Measurements from ENCODE around the gene LATS1.
"Not testable (repeated sequence)": the region's sequence is repeated elsewhere in the genome, so short reads cannot be mapped to it uniquely, and the experiment has no call there.

The LATS1 gene

GRCh38 chr6:149717588-149718458 is at the start of gene LATS1:
TSS of gene LATS1 (minus strand) at chr6:149718101. CDS start at chr6:149702126, 15,975 bp downstream.
- peak; percentile 86 to 91 for DNase-seq (ENCODE audit: low read depth in 2 of 2)

DNA sequence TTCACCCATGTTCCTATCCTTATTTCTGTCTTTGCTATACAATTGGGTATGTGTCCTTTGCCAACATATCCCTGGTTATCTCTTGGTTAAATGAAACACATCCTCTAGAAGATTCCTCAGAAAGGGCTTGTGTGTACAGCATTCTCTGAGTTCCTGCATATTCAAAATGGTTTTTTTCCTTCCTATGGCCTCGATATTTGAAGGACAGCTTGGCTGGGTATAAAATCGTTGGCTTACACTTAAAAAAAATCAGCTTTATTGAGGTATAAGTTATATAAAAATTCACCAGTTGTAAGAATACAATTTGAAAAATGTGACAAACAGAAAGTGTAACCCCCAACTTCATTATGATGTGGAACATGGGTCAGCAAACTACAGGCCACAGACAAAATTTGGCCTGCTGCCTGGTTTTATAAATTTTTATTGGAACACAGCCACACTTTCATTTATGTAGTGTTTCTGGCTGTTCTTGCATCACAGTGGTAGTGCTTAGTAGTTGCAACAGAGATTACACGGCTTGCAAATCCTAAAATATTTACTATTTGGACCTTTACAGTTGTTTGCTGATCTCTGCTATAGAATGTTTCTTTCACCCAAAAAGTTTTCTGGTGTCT is 48.4 kb upstream of the LATS1 start:
- no peak for DNase-seq (ENCODE audit: low read depth in 2 of 2)

- DNase-seq (ENCODE audit: low read depth in 2 of 2) = no peak
Measured at GRCh38 chr6:149763866-149764265, 46.0 kb upstream of the LATS1 start.

GRCh38 chr6:149761438-149761837 is 43.5 kb upstream of the LATS1 start:
- no peak for DNase-seq (ENCODE audit: low read depth in 2 of 2)

DNA sequence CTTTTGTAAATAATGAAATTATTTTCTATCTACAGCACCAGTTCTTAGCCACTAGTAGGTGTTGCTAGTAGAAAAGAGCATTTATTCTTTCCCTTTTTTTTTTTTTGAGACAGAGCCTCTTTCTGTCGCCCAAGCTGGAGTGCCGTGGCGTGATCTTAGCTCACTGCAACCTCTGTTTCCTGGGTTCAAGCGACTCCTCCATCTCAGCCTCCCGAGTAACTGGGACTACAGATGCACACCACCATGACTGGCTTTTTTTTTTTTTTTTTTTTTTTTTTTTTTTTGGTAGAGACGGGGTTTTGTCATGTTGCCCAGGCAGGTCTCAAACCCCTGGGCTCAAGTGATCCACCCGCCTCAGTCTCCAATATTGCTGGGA is 38.3 kb upstream of the LATS1 start:
- no peak for DNase-seq (ENCODE audit: low read depth in 2 of 2)

DNA sequence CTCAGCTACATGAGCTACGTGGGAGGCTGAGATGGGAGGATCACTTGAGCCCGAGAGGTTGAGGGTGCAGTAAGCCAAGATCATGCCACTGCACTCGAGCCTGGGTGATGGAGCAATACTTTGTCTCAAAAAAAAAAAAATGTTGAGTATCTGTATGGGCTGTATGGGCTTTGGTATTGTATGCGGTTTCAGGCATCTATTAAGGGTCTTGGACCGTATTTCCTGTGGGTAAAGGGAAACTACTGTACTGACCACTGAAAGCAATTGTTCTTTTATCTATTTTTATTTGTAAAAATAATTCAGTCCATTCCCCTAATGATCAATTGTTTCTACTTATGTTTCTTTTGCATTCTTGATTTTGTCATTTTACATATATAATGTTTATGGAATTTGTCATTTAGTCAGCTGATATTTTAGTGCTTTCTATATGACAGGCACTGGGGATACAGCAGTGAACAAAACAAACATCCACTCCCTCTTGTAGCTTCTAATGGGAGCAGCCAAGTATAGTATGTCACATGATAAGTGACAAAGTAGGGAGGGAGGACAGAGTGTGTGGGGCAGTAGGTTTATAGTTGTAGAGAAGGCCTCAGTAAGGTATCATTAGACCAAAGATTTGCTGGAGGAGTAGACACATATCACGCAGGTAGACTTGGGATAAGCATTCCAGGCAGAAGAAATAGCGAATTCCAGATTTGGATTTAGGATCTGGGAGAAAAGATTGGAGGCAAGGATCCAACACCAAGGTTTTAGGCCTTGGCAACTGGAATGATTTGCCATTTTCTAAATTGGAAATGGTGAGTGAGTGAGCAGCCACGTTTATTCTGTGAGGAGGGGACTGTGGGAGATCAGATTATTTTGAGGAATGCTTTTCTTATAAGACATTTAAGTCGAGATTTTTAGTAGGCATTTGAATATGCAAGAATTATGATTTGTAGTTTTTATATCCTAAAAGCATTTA is 37.7 kb upstream of the LATS1 start:
- no peak for DNase-seq (ENCODE audit: low read depth in 2 of 2)

- DNase-seq (ENCODE audit: low read depth in 2 of 2) = no peak
Measured at GRCh38 chr6:149754548-149754947, 36.6 kb upstream of the LATS1 start.

- DNase-seq (ENCODE audit: low read depth in 2 of 2) = not testable (repeated sequence)
Measured at GRCh38 chr6:149753374-149753637, 35.4 kb upstream of the LATS1 start.

DNA sequence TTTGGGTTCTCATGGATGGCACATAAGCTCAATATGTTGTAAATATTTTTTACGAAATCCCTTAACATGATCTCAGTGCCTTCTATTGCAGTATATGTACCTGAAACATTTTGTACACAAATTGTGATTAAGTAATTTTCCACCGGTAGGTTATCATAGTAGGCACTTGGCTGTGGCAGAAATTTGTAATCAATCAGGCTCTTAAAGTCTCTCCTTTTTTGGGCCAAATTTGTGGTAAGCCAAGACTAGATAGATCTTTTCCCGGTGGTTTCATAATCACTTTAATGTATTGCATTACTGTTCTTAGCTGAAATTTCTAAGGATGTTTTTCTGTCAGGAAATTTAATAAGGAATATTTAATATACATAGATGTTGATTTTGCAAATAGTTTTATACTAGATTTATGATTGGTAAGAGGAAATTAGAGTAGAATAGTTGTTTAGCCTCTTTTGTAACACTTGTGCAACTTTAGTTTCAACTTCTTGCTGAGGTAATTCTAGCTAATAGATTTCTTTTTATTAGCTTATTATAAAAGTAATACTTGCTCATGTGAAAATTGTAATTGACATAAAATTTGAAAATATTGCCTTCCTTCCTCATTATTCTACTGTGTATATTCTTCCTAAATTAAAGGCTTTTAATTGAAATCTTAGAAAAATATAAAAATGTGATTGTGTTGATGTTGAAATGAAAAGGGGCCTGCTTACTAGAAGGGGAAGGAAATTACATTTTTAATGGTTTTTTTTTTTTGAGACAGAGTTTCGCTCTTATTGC is 34.9 kb upstream of the LATS1 start:
- no peak for DNase-seq (ENCODE audit: low read depth in 2 of 2)

DNA sequence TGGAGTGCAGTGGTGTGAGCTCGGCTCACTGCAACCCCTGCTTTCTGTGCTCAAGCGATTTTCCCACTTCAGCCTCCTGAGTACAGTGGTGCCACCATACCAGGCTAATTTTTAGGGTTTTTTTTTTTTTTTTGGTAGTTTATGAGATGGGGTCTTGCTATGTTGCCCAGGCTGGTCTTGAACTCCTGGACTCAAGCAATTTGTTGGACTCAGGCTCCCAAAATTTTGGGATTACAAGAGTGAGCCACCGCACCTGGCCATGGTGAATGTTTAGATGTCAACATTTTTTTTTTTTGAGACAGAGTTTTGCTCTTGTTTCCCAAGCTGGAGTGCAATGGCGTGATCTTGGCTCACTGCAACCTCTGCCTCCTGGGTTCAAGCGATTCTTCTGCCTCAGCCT is 34.0 kb upstream of the LATS1 start:
- DNase-seq (ENCODE audit: low read depth in 2 of 2) = not testable (repeated sequence)

- no peak for DNase-seq (ENCODE audit: low read depth in 2 of 2)
Measured at GRCh38 chr6:149751239-149751638, 33.3 kb upstream of the LATS1 start.

DNA sequence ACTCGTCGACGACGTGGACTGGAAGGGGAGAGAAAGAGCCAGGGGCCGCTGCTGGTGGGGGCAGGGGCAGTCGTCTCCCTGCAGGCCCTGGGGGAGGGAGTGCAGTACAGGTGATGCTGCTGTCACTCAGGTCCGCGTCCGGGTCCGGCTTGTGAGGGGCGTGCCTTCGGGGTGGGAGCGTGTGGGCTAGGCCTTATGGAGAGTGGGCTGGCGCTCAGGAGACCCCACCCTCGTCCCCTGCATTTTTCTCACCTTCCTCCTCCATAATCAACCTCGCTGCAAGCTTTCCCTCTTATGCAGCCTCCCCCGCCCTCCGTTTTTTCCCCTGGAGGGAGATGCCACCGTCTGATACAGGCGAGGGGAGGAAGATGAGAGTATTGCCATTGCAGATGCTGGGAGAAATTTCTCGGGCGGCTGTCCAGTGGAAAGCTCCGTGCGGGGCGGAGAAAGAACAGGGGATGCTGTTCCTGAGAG is 32.3 kb upstream of the LATS1 start:
- DNase-seq (ENCODE audit: low read depth in 2 of 2) = peak; percentile 59 to 60

DNA sequence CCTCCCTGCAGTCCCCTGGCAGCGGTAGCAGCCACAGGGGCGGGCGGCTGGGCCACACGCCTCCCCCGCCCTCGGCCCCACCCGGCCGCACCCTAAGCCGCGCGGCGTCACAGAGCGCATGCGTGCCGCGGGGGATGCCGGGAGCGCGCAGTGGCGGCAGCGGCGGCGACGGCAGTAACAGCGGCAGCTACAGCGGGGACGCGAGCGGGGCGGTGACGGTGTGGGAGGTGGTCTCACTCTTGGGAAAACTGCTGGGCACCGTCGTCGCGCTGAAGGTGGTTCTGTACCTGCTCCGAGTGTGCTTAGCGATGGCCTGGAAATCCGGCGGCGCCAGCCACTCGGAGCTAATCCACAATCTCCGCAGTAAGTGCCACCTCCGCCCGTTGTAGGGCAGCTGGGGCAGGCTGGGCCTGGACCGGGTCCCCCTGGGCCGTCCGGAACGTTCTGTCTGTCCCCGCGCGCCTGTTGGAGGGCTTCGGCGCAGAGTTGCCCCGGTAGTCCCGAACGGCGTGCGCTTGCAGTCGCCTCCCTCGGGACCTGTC is 31.8 kb upstream of the LATS1 start, which contains the start of gene PCMT1:
Gene PCMT1, plus strand, starts transcription at position 148 of the 542 bp plus-strand sequence. Its CDS starts 161 bp downstream, at position 309.
- DNase-seq (ENCODE audit: low read depth in 2 of 2) = peak; percentile 92 to 93

GRCh38 chr6:149749082-149749593 is 31.2 kb upstream of the LATS1 start:
- DNase-seq (ENCODE audit: low read depth in 2 of 2) = not testable (repeated sequence)

- peak; percentile 88 to 89 for DNase-seq (ENCODE audit: low read depth in 2 of 2)
Measured at GRCh38 chr6:149746147-149746946, 28.4 kb upstream of the LATS1 start, which contains the start of gene NUP43. TSS of gene NUP43 (minus strand) at chr6:149746529. CDS start at chr6:149746495, 34 bp downstream.

DNA sequence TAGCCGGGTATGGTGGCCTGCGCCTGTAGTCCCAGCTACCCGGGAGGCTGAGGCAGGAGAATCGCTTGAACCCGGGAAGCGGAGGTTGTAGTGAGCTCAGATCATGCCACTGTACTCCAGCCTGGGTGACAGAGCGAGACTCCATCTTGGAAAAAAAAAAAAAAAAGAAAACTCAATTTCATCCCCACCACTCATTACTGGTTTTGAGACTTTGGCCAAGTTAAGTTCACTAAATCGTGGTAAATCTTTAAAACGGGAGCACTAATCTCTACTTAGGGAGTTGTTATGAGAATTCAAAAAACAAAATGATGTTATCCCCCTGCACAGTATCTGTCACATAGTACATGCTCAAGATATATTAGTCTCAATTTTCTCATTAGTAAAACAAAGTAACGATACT is 27.4 kb upstream of the LATS1 start:
- not testable (repeated sequence) for DNase-seq (ENCODE audit: low read depth in 2 of 2)

DNA sequence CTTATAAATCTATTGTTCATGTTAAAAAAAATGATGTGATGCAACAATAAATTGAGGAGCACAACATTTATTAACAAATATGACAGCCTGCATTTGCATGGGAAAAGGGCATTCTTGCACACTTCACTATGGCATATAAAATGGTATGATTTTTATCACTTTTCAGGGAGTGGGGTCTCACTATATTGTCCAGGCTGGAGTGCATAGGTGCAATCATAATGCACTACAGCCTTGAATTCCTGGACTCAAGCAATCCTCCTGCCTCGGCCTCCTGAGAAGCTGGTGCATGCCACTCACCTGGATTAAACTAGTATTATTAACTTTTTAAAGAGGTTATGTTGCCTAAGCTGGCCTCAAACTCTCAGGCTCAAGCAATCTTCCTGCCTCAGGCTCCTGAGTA is 17.0 kb upstream of the LATS1 start:
- no peak for DNase-seq (ENCODE audit: low read depth in 2 of 2)

DNA sequence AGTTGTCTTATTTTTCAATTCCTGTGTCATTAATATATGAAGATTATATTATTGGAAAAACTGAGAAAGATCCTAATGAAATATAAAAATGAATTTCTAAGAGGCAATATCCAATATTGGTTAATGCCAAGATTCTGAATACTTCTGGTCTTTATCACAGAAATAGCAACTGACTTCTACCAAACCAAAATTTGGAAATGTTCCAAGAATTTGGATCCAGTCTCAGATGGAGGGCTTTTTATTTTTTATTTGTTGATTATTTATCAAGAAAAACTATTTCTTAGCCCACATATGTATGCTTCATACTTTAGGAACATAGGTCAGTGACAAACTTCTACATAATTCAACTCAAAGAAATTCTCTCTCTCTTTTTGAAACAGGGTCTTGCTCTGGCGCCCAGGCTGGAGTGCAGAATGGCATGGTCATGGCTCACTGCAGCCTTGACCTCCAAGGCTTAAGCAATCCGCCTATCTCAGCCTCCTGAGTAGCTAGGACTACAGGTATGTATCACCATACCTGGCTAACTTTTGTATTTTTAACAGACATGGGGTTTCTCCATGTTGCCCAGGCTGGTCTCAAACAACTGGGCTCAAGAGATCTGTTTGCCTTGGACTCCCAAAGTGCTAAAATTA is 15.3 kb upstream of the LATS1 start:
- DNase-seq (ENCODE audit: low read depth in 2 of 2) = no peak

GRCh38 chr6:149729824-149730223 is 11.9 kb upstream of the LATS1 start:
- DNase-seq (ENCODE audit: low read depth in 2 of 2) = no peak
